Stimulated activated CD4-positive, alpha-beta T cell treated with anti-CD3 and anti-CD28 coated beads, Interleukin-2, amount 100 ng/mL, for 48 hours (primary cell): ENCODE data around the gene ST6GALNAC4.
A peak's percentile ranks its signal among the peaks of the same experiment; 100 is the strongest.

ENCODE experiments used
- DNase-seq, 2 donors: peaks; one replicate each; pipeline ENCODE4 v3.0.0-alpha.2; 2020

ST6GALNAC4 gene

DNA sequence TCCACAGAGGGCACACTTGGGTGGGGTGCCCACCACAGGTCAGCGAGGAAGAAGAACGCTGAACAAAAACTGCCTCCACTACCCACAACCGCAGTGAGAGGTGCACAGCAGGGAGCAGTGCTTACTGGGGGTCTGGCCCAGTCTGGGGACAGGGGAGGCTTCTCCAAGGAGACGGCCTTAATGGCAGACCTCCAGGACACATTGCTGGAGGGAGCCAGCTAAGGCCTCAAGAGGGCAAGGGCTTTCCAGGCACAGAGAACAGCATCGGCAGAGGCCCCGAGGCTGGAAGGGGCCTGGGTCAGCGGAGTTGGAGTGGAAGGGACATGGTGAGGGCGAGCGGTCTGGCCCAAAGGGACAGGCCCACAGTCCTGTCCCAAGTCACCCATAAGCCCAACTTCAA, 29.1 kb upstream of the ST6GALNAC4 start:
- DNase-seq, result no peak

DNA sequence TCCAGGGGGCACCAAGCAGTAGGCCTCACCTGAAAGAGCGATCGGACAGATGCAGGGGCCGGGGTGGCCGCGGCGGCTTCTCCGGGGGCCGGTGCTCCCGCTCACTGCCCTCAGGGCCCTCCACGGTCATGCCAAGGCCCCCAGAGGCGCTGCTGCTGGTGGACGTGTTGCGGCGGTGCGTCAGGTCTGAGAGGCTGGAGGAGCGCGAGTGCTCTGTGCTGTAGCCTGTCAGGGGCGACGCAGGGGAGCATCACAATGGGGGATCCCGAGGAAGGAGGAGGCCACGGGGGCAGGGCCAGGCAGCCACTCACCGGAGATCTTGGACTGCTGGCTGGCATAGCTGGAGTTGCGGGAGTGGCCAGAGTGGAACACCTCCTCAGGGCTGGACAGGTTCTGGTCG, 28.5 kb upstream of the ST6GALNAC4 start:
- DNase-seq, result no peak

DNA sequence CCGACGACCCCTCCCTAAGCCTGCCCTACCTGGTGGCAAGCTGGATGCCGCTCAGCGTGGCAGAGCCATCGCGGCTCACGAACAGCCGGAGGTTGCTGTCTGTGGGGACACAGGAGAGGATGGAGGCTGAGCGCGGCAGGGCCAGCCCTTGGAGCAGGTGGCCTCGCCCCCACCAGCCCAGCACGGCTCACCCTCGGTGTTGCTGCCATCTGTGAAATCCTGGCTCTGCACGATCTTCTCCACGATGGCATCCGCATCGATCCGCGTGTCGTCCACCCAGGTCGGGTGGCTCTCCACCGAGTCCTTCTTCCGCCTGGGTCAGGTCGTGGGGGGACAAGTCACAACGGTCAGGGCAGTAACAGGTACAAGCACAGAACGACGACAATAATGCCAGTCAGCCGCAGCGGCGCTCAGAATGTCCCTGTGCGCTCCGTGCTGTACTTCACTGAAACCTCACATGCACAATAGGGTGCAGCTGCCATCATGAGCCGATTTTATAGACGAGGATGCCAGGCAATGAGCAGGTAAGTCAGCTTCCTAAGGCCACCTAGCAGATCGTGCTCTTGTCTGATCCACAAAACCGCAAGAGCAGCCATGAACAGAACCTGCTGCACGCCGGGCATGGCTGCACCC, 27.9 kb upstream of the ST6GALNAC4 start:
- no peak for DNase-seq

DNA sequence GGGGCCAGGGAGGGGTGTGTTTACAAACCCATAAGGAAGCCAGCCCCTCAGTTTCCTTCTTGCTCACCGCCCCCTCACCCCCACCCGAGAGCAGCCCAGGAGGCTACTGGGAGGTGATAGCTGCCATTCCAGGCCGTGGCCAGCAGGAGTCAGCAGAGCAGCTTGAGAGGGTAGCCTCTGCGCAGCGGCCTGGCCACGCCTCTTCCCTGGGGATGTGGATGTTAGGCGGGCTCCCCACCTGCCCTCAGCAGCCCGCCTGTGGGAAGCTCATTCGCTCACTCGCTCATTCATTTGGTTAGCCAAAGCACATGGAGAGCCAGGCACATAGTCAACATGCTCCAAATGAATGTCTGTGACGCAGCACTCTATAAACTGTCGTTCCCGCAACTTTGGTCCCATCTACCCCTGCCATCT, 26.9 kb upstream of the ST6GALNAC4 start:
- DNase-seq, result peak; percentile 76 to 78

DNA sequence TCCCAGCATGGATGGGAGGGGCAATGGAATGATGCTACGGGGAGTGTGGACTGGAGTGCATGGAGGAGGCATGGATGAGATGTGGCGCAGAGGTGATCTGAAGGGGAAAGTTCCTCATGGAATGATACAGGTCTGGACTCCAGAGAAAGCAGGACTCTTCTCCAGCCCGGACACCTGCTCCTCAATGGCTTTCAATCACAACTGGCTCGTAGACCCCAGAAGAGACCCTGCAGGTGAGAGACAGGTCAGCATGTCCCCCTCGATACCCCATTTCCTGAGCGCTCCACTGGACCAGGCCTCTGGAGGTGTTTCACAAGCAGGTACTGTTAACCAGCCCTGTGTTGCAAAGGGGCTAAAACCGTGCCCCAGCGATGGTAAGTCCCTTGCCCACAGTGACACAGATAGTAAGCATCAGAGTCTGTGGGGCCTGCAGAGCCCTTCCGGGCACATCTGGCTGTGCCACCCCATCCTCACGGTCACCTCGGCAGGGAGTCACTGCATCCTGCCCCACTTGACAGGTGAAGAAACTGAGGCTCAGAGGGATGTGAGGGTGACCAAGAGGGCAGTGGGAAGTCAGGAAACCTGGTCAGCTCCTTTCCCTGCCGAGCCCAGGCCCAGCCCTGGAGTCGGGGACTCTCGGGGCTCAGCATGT, 26.3 kb upstream of the ST6GALNAC4 start:
- DNase-seq, result no peak

DNA sequence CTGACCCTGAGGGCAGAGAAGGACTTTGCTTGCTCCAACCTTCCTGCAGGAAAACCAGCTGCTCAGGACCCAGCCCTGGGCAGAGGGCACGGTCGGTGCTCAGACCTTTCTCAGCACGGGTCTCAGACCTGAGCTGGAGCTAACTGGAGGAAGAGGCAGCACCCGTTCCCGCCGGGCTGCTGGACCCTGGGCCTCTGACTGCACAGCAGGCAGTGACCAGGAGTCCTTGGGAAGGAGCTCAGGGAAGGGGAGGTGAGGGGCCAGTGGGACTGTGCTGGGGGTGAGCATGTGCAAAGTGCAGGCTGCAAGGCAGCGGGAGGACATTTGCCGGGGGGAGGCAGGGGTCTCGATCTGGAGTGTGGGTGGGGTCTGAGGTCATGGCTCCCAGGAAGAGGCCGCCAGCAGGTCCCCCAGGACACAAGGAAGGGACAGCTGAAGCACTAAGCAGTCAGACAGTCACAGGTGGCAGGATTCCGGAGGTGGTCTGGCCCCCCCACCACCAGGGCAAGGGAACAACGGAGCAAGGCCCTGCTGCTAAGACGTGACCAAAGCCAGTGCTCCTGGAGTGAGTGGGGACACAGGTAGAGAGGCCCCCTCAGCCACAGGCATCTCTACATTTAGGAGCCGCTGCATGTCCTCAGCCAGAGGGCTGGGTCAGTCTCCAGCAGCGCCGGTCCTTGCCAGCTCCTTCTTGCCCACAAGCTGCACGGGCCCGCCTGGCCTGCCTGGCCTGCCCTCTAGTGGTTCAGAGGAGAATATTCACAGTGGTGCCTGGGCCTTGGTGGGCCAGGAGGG, 25.6 kb upstream of the ST6GALNAC4 start:
- peak in 1 of 2 donors; percentile 56 for DNase-seq

DNA sequence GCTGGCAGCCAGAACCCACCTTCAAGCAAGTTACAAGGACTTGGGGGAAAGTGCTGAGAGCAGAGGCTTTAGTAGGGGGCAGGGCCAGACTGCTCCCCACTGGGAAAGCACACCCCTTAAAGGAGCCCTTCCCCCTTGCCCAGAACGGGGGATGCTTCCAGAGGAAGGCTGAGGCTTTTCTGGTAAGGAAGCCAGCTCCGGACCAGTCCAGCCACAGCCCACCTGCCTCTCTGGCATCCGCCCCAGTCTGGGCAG, 25.0 kb upstream of the ST6GALNAC4 start:
- DNase-seq, result no peak

DNA sequence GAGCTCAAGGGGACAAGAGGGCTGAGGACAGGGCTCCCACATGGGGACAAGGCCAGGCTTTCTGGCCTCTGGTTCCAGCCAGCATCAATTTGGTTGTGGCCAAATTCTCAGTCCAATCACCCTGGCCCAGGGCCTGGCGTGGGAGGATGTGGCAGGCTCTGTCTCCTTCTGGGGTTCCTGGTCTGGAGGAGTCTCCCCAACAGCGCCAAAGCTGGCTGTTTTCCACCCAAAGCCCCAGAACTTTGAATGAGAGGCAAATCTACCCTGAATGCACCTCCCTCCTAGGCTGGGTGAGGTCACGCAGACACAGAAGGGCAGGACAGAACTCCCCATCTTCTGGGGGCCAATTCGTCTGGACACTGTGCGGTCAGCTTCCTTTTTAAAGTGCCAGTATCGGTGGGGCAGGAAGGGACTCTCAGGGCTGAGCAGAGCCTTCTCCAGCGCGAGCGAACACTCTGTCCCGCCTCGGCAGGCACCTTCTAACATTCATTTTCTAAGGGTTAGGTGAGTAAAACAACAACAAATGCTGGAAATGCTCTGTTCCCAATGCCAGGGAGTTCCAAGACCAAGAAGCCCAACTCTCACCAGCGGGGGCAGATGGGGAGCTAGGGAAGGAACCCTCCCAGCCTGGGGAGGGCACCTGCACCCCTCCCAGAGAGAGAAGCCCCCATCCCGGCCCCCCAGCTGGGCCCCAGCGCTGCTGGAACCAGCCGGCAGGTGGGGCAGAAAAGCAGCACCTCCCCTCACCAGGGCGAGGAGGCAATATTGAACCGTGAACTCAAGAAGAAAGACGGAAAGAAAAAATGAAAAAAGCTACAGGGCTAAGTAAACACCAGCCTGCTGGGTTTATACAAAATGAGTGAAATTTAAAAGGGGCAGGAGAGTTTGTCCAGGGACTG, 24.5 kb upstream of the ST6GALNAC4 start:
- DNase-seq, result no peak

DNA sequence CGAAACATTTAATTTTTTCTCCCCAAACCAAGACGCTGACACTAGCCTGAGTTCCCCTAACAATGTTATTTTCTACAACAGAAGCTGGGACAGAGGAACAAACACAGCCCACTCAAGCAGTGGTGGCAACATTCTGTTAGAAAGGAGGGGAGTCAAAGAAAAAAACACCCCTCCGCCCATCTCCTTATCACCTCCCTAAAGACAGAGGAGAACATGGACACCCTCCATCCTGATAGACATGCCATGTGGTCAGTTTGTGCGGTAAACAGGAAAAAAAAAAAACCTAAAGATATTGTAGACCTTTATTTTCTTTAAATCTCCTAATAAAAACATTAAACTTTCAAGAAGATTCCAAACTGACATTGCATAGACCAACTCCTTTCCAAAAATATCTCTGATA, 23.8 kb upstream of the ST6GALNAC4 start:
- no peak for DNase-seq

DNA sequence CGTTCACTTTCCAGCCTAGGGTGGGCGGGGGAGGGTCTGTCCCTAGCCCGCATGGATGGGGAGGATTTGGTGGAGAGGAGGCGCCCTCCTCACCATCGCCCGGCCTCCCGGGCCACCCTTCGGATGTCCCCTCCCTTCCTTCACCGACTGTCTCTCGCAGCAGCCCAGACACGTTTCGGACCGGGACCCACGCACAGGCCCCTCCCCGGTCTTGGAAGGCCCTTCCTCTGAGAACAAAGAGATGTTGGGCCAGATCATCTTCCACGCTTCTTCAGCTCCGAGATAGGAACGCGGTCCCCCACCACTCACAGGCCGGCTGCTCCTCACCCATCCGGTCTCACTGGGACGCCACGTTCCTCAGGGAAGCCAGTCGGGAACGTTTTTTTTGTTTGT, 21.5 kb upstream of the ST6GALNAC4 start:
- no peak for DNase-seq

DNA sequence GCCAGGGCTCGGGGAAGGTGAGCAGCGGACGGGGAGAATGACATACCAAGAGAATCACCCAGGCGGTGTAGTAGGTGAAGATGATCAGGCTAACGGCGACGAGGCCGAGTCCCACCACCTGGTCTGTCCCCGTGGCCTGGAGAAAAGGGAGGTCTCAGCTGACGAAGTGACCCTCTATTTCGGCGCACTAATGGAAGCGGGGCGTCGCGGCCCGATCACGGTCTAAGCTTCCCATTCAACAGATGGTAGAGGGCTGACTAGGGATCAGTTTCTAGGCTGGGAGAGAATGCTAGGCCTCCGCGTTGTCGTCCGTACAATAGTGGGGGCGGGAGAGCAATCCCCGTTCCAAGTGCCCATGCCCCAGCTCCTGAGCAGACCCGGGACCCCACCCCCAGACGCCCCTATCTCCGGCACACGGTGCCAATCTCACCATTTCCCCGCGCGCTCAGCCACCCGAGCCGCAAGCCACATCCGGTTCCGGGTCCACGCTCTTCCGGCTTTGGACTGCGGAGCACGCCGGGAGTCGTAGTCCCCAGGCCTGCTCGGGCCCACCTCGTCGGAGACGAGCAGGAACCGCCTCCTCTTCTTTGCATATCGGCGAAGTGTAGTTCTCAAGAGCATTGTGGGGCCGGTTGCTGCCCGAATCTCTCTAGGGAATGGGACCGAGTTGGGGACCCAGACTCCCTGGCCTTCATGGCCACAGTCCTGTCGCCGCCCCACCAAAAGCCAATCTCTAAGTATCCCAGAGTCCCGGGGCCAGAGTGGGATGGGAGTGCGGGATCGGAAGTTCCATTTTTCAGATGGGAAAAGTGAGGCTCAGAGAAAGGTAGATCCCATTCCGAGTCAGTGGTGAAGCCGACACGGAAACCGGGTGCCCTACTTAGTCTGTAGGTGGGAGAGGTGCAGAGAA, 20.8 kb upstream of the ST6GALNAC4 start, which contains the start of gene DPM2:
DPM2 (minus strand) TSS at position 467 of the 910 bp plus-strand sequence; CDS start at position 433, 34 bp downstream.
- DNase-seq, result peak; percentile 78 to 80

DNA sequence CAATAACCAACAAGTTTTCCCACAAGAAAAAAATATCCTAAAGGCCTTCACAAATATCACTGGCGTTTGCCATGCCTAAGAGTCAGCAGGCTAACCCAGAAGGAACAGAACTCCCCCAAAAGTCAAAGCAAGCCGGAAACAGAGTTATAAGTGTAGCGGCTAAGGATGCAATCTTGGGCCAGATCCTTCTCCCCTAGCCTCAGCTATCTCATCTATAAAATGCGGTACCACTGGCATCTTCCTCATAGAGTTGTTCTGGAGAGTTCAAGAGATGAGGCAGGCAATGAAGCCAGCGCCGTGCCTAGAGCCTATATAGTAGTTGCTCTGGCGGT, 20.2 kb upstream of the ST6GALNAC4 start:
- DNase-seq, result no peak

DNA sequence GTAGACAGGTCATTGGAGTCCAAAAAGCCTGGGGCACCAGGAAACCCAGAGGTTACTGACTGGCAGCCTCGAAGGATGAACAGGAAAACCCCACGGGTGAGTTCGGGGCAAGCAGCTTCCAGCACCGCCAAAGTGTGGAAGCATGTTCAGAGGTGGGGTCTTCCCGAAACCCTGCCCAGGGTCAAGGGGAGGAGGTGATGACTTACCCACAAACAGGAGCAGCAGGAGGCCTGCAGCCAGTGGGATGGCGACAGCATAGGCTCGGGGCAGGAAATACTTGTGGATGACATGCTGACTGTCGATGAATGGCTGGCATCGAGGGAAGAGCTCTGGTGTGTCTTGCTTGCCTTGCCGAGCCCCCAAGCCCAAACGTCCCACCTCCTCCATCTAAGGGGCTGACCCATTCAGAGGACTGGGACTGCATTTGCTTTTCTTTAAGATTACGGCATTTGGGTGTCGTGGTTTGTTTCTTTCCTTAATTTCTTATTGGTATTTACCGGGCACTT, 19.6 kb upstream of the ST6GALNAC4 start:
- DNase-seq, result no peak

DNA sequence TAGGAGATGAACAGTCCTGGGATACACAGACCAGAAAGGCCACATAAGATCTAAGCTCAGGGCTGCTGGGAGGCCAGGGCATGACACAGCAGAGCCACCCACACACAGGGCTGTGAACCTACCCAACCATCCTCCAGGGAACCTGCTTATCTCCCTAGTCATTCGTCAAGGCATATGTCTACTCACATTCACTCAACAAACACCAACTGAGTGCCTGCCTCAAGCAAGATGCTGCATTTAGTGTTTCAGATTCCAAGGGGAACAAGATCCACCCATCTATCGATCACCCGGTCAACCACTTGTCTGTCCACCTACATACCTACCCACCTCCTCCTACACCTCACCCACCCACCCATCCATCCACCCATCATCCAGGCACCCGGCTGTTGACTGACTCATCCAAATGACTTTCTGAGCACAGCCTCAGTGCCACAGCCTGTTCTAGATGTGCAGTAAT, 19.0 kb upstream of the ST6GALNAC4 start:
- no peak for DNase-seq

DNA sequence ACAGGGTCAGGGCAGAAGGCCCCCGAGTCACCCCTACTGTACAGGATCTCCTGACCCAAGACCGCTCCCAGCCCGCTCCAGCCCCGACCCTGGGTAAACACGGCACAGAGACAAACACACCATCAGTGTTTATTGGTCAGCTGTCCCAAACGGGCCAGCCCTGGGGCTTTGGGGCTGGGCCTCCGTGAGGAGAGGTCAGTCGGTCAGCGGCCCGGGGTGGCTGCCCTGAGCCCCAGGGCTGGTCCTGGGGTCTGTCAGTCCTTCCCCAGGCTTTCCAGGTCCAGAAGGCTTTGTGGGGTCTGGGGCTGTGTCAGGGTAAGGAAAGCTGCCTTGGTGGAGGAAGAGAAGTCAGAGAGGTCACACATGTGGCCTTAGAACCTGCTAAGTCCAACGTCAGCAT, 18.1 kb upstream of the ST6GALNAC4 start:
- no peak for DNase-seq

DNA sequence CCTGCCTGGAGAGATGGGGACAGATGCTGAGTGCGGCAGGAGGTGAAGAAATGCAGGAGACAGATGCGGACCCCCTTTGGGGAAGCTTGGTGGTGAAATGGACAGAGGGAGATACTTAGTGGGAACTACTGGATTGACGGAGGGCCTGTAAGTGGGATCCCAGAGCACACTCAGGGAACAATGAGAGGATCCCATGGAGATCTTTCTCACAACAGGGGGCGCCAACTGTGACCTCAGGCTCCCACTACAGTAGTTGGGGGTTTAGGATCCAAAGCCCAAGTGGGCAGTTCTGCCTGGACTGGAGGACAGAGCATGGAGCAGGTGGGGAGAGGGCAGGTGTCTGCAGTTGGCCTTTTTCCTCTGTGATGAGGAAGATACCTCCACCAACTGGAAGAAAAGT, 17.4 kb upstream of the ST6GALNAC4 start:
- DNase-seq, result no peak

DNA sequence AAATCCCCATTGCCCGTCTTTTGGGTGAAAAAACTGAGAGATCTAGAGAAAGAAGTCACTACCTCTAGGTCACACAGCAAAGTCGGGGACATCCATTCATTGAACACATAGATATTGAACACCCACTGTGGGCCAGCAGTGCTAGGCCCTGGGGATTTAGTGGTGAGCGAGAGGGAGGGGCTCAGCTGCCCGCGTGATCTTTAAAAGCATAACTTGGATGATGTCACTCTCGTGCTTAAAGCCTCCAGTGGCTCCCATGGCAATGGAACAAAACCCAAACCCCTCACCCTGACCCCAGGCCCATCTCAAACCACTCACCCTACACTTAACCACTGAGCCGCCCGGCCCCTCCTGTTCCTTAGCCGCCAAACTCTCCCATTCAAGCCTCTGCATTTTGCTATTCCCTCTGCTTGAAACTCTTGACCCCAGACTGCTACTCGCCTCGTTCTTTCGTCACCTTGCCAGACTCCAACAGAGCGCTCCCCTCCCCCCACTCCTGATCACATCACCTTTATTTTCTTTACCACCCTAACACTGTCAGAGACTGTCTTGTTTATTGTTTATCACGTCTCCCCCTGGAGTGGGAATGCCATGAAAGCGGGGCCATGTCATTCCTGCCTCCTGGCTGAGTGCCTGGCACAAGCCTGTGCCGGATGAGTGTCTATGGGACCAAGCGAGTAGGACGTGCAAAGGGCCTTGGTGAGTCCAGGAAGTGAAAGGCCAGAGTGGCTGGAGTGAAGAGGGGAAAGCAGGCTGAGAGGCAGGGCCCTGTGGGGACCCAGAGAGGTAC, 14.4 kb upstream of the ST6GALNAC4 start:
- DNase-seq, result no peak

DNA sequence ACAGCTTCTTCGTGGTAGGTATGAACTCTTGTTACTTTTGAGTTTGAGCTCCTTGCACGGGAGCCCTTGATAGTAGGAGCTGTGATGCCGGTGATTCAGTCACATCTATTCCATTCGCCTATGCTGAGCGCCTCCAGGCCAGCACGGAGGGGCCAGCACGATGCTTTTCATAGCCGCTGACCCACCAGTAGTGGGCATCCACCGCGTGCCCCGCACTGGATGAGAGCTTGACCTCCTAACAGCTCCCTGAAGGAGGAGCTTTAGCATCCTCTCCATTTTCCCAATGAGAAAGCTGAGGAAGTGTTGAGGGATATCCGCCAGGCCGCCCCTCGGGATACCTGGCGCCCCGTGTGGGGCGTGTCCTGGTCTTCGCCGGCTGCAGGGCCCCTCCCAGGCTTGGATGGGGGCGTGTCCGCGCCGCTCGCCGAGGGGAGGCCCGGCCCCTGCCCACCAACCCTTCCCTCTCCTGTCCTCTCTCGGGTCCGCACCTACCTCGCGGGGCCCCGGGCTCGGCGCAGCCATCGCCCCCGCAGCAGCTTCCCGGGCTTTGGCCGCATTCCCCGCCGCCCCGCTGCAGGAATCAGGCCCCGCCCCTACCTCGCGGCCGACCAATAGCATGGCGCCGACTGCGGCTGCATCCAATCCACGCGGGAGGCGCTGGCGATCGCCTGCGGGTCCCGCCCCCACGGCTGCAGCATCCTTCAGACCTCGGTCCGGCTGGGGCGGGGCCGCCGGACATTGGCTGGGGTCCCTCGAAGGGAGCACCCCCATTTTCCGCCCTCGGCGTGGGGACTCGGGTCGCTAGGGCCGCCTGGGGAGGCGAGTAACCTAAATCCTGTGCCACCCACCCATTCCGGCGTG, 13.6 kb upstream of the ST6GALNAC4 start, which contains the start of gene PIP5KL1:
PIP5KL1 (minus strand) TSS at position 547 of the 861 bp plus-strand sequence; CDS start at position 522, 25 bp downstream.
- DNase-seq, result peak; percentile 69

DNA sequence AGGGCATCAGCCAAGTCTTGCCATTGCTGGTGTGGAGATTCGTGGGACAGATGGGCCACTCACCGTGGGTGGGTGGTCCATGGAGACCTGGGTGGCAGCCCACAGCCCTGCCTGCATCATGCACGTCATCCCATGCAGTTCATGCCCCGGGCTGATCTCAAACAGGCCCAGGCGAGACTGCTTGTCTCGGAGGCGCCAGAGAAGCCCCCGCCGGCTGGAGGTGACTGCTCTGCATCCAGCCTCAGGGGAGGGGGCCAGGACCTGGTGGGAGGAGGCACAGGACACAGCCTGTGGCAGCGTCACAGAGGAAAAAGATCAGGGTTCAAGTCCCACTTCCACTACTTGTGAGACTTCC, 12.8 kb upstream of the ST6GALNAC4 start:
- DNase-seq, result no peak
